ENCODE data around the gene SLC46A2. TPM values are rescaled to one million over a fixed set of nuclear protein-coding genes. Genes with fewer than 3 reads are reported as not detected.

SLC46A2 gene
- total RNA-seq, 1 experiment from 2014 or later = not detected

GRCh38 chr9:112900901-112901300 is 10.2 kb upstream of the SLC46A2 start:
- ATAC-seq = no peak
- CTCF ChIA-PET = no interaction called here

More at GRCh38 chr9:112900901-112901300, 10.2 kb upstream of the SLC46A2 start:
- intact Hi-C loops (cut with micrococcal nuclease) = no loop called here
- TF ChIP-seq ZBTB33 (IDR thresholded peaks at IDR 0.05; ENCODE audit: extremely low read depth, insufficient replicate concordance, low read length) (no peak), YY1 (IDR thresholded peaks at IDR 0.05; ENCODE audit: extremely low read depth, insufficient replicate concordance, low read depth, low read length) (no peak), EZH2 (IDR thresholded peaks at IDR 0.05) (no peak), REST (IDR thresholded peaks at IDR 0.05; ENCODE audit: low read depth) (no peak), MAX (IDR thresholded peaks at IDR 0.05) (no peak), EZH2phosphoT487 (IDR thresholded peaks at IDR 0.05; ENCODE audit: borderline replicate concordance) (no peak), CEBPB (IDR thresholded peaks at IDR 0.05; ENCODE audit: low read depth) (no peak), ELF1 (IDR thresholded peaks at IDR 0.05; ENCODE audit: borderline replicate concordance, low read depth) (no peak), FOSL1 (IDR thresholded peaks at IDR 0.05; ENCODE audit: low read depth) (no peak), JUND (IDR thresholded peaks at IDR 0.05) (no peak), TCF7L2 (IDR thresholded peaks at IDR 0.05; ENCODE audit: borderline replicate concordance, extremely low read depth, insufficient read depth, insufficient read length) (no peak)
- no peak for DNase-seq (ENCODE audit: low read depth, low spot score)
- Histone ChIP-seq H3K9me2 (ENCODE audit: insufficient read depth) (no peaks in the 10 kb centered on the region), H3K27me3 (ENCODE audit: insufficient read depth, low read length) (0 out of 2 replicates have a peak, but pooled peaks cover 3% of the 10 kb centered on the region), H3K4me3 (replicated peaks in 1 of 2; ENCODE audit: low read depth in 1 of 2, low read length in 2 of 2) (no peak overlapping the region), H2AFZ (ENCODE audit: low read depth, low read length, poor library complexity, severe bottlenecking) (no peak overlapping the region), H3K9me3 (ENCODE audit: control insufficient read depth in 1 of 2, insufficient read depth in 1 of 2, low read depth in 1 of 2, low read length in 2 of 2) (no peaks in the 10 kb centered on the region), H3K27ac (ENCODE audit: low read depth, low read length) (no peak overlapping the region), H3K9ac (ENCODE audit: low read length) (no peak overlapping the region), H3K36me3 (ENCODE audit: control insufficient read depth in 1 of 2, insufficient read depth in 2 of 2, low read length in 2 of 2) (no peaks in the 10 kb centered on the region), H3K4me2 (ENCODE audit: low read length) (no peak overlapping the region), H3K4me1 (ENCODE audit: control insufficient read depth in 1 of 2, insufficient read depth in 2 of 2, low read length in 2 of 2) (0 out of 4 replicates have a peak, but pooled peaks cover 0 to 2% of the 10 kb centered on the region in 2 experiments), H3K79me2 (ENCODE audit: insufficient read depth, low read length) (no peaks in the 10 kb centered on the region), H4K20me1 (ENCODE audit: insufficient read depth) (no peaks in the 10 kb centered on the region)
- ChIA-PET POLR2A (no interaction called here), RAD21 (ENCODE audit: low non-redundant PET in 1 of 2, low total read pairs in 2 of 2, uncharacterized antibody in 2 of 2, unreplicated experiment in 2 of 2) (no interaction called here)
- no TSS peak for BruUV-seq (replicated peaks)

Data from HCT116 (cell line).